GM23248 (cell line): ENCODE results near the gene PLEKHA4.

Experiments used
- EZH2 ChIP-seq: fragments of 200-600 bp; sonication (generic); IDR thresholded peaks from 2 replicates; pipeline ENCODE4 v1.6.1; 2018; ENCODE audit warnings: antibody characterized with exemption, mild to moderate bottlenecking; ENCODE audit not compliant: insufficient read depth, poor library complexity, severe bottlenecking
- EZH2phosphoT487 ChIP-seq: fragments of 200-600 bp; sonication (generic); IDR thresholded peaks from 2 replicates; pipeline ENCODE4 v1.6.1; 2018; ENCODE audit warnings: antibody characterized with exemption, moderate library complexity, mild to moderate bottlenecking, low read depth; ENCODE audit not compliant: insufficient read depth

- TF ChIP-seq EZH2phosphoT487 (no peak), EZH2 (no peak)
Measured at GRCh38 chr19:48804496-48804895, 63.9 kb downstream of the PLEKHA4 start.
